K562 (cell line): ENCODE measurements around the gene NCOA3. TPM values are rescaled to one million over a fixed set of nuclear protein-coding genes. Genes with fewer than 3 reads are reported as not detected.

Experiments
- ATAC-seq: fragments of 200-7000 bp; cut with Tn5 transposase; 3 replicates; pipeline ENCODE4 v1.9.1; 2020; ENCODE audit warnings: moderate library complexity
- BruUV-seq: library from RNA; stranded (reverse); fragments of 400-500 nt; replicated peaks from 2 replicates; lab custom pipeline; 2021; lab: Mats Ljungman, UMichigan
- CTCF ChIA-PET: fragments of 300-600 bp; formaldehyde crosslinking; extraction: SDS; loops from one replicate; lab custom pipeline; 2021; ENCODE audit warnings: low intra/inter-chr PET ratio; lab: Yijun Ruan, JAX
- POLR2A ChIA-PET: fragments of 300-600, 350-650 bp; sonication (Branson Sonifier 250); formaldehyde crosslinking; extraction: SDS; loops from one replicate; lab custom pipeline; 2021; ENCODE audit warnings: antibody characterized with exemption, inconsistent platforms; lab: Yijun Ruan, JAX
- DNase-seq, 4 experiments: peaks; one replicate each; pipeline versions ENCODE4 v3.0.0 to v3.0.0-alpha.2; 2011 to 2018; ENCODE audit warnings: low spot score in 3 of 4, mixed read lengths in 3 of 4; ENCODE audit errors: extremely low read depth in 1 of 4
- FAIRE-seq: peaks from 2 replicates; lab custom pipeline; 2011; peaks lifted over from hg19 to GRCh38; lab: Jason Lieb, UNC
- H2AFZ ChIP-seq: 2 replicates; pipeline ENCODE4 v1.6.0; 2011; ENCODE audit warnings: low read depth, low read length, control low read depth, inconsistent platforms
- H3K27ac ChIP-seq: fragments of 200-600 bp; 3 replicates; pipeline ENCODE4 v1.8.0; 2011; ENCODE audit warnings: low read depth, mild to moderate bottlenecking, control low read depth, inconsistent platforms, low read length, moderate library complexity, mixed read lengths; ENCODE audit errors: extremely low read depth
- H3K27me3 ChIP-seq, 2 experiments: fragments of 300-600 bp in 1 of 2; 2 replicates in 1 of 2; 3 replicates in 1 of 2; pipeline versions ENCODE4 v1.6.0 to v1.8.0; 2011; ENCODE audit warnings: inconsistent platforms in 2 of 2, low read length in 2 of 2, mild to moderate bottlenecking in 1 of 2, mixed read lengths in 1 of 2, moderate library complexity in 1 of 2; ENCODE audit not compliant: control insufficient read depth in 2 of 2, insufficient read depth in 2 of 2
- H3K36me3 ChIP-seq: fragments of 300-600 bp; 3 replicates; pipeline ENCODE4 v1.8.0; 2011; ENCODE audit warnings: mild to moderate bottlenecking, low read length, inconsistent platforms; ENCODE audit not compliant: control insufficient read depth, insufficient read depth
- H3K4me1 ChIP-seq, 2 experiments: fragments of 200-600 bp in 1 of 2; replicated peaks in 1 of 2; 2 replicates in 1 of 2; 3 replicates in 1 of 2; pipeline versions ENCODE4 v1.5.1 to v1.8.0; 2011; ENCODE audit warnings: inconsistent platforms in 2 of 2, low read length in 2 of 2, mild to moderate bottlenecking in 1 of 2, mixed read lengths in 1 of 2, moderate library complexity in 1 of 2; ENCODE audit not compliant: control insufficient read depth in 2 of 2, insufficient read depth in 2 of 2
- H3K4me2 ChIP-seq: 2 replicates; pipeline ENCODE4 v1.6.1; 2011; ENCODE audit warnings: low read length, control low read depth, inconsistent platforms, mixed read lengths; ENCODE audit not compliant: insufficient read depth
- H3K4me3 ChIP-seq: fragments of 200-600 bp; sonication (generic), shearing (Covaris generic); 2 replicates; pipeline ENCODE4 v1.5.1; 2016; ENCODE audit warnings: control low read depth, inconsistent platforms
- H3K79me2 ChIP-seq: fragments of 200-600 bp; 3 replicates; pipeline ENCODE4 v1.8.0; 2011; ENCODE audit warnings: low read length, inconsistent platforms; ENCODE audit not compliant: control insufficient read depth, insufficient read depth
- H3K9ac ChIP-seq, 2 experiments: 2 replicates each; pipeline versions ENCODE4 v1.6.0 to v1.6.1; 2011; ENCODE audit warnings: low read depth in 2 of 2, low read length in 2 of 2, control low read depth in 1 of 2, inconsistent platforms in 1 of 2, mild to moderate bottlenecking in 1 of 2, mixed read lengths in 1 of 2; ENCODE audit not compliant: insufficient read depth in 1 of 2
- H3K9me1 ChIP-seq: one replicate; pipeline ENCODE4 v1.6.0; 2011; ENCODE audit warnings: inconsistent platforms, mild to moderate bottlenecking, low read length, moderate library complexity; ENCODE audit not compliant: control insufficient read depth, insufficient read depth
- H3K9me3 ChIP-seq: replicated peaks from 2 replicates; pipeline ENCODE4 v1.5.1; 2011; ENCODE audit warnings: low read depth, low read length, inconsistent platforms; ENCODE audit not compliant: control insufficient read depth, insufficient read depth
- H4K20me1 ChIP-seq: replicated peaks from 2 replicates; pipeline ENCODE4 v1.6.1; 2011; ENCODE audit warnings: low read length, inconsistent platforms, mixed read lengths; ENCODE audit not compliant: control insufficient read depth, insufficient read depth
- ZC3H11A ChIP-seq: IDR thresholded peaks from 2 replicates; pipeline ENCODE4 v1.6.1; 2012; ENCODE audit warnings: low read depth, low read length, improper control_type of control experiment
- ZFP1 ChIP-seq: fragments of 450-650 bp; formaldehyde crosslinking; IDR thresholded peaks from 2 replicates; pipeline ENCODE4 v1.4.0; 2020; ENCODE audit warnings: mild to moderate bottlenecking, mixed read lengths
- WGBS: fragments of 100-300 bp; shearing (Covaris generic); methylation state at CpG from one replicate; pipeline ENCODE4 v1.1.6; 2016; ENCODE audit warnings: low coverage, mixed read lengths; ENCODE audit not compliant: insufficient coverage; ENCODE audit errors: missing lambda C conversion rate; 5-methylcytosine and 5-hydroxymethylcytosine counted together
- in situ Hi-C: fragments of 300-500 bp; cut with MboI; formaldehyde crosslinking; loops from 4 replicates; pipeline ENCODE4 v1.15.0; 2018; ENCODE audit warnings: inconsistent platforms, mixed read lengths
- intact Hi-C: fragments of 100-400 bp; cut with micrococcal nuclease; formaldehyde crosslinking; loops from 2 replicates; pipeline ENCODE4 v1.14.2; 2022
- polyA plus RNA-seq, 8 experiments: library from polyadenylated mRNA; depleted of rRNA in 4 of 8; stranded (reverse) in 5 of 8; unstranded in 3 of 8; fragments of >200 nt; fragmentation: Nextera tagmentation in 2 of 8; fragmentation: Illumina TruSeq in 1 of 8; extraction: Ambion mirVana in 2 of 8; extraction: Trizol in 1 of 8; gene quantifications; 2 replicates each; pipeline versions ENCODE4 v1.2.1 to v1.2.3, GENCODE V29; 2011 to 2014; ENCODE audit warnings: inconsistent platforms in 1 of 8, missing spikeins in 1 of 8
- total RNA-seq, 7 experiments: library from RNA; depleted of rRNA in 6 of 7; stranded (reverse); fragments of >200 nt in 6 of 7; fragmentation: Illumina TruSeq in 2 of 7; extraction: Trizol in 2 of 7; gene quantifications; 2 replicates each; pipeline versions ENCODE4 v1.2.1 to v1.2.3, GENCODE V29; 2011 to 2021; ENCODE audit warnings: low replicate concordance in 1 of 7
- TF ChIP-seq, protein P1 (sequence below), 3 experiments: fragments of 200-800 bp in 1 of 3; fragments of 250-450 bp in 1 of 3; fragments of 450-650 bp in 1 of 3; sonication (Bioruptor Pico) in 1 of 3; sonication (Bioruptor generic) in 1 of 3; formaldehyde crosslinking in 1 of 3; IDR thresholded peaks; 2 replicates each; pipeline versions ENCODE4 v1.6.1 to v1.8.0; 2016 to 2022; ENCODE audit warnings: mild to moderate bottlenecking in 2 of 3, missing genetic modification characterization in 2 of 3, missing compliant biosample characterization in 1 of 3, moderate library complexity in 1 of 3

The NCOA3 gene
- total and polyA plus RNA-seq, 9 of the 15 experiments (the other 6 are each of a cell fraction or from before 2014, with no cell fraction given) = 3.2 to 24.3 (median 14.4) TPM

DNA sequence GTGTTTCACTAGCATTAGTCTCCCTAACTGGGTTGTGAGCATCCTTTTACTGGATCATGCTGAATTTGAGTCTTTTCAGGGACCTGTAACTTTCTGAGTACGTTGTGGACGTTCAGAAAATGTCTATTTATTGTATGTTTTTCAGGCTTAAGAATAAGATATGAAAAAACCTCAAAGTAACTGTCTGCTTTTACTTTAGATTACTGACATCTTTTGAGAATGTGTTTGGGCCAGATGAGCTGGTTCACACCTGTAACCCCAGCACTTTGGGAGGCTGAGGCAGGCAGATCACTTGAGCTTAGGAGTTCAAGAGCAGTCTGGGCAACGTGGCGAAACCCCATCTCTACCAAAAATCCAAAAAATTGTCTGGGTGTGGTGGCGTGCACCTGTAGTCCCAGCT lies 32.7 kb downstream of the NCOA3 start:
- Histone ChIP-seq H3K4me2 (no peak overlapping the region), H3K27me3 (no peaks in the 10 kb centered on the region), H3K9me3 (no peaks in the 10 kb centered on the region), H3K9me1 (no peaks in the 10 kb centered on the region), H3K27ac (no peak overlapping the region), H2AFZ (no peak overlapping the region), H3K79me2 (peaks cover 42% of the 10 kb centered on the region; the same call in 2 of the 3 replicates), H3K4me3 (no peak overlapping the region), H3K9ac (no peak overlapping the region), H3K4me1 (peaks cover 0 to 7% of the 10 kb centered on the region in 2 experiments; a peak in 2 of 5 replicates), H3K36me3 (no peaks in the 10 kb centered on the region), H4K20me1 (no peaks in the 10 kb centered on the region; the same call in 1 of the 2 replicates)
- FAIRE-seq (no peak), ATAC-seq (no peak), DNase-seq (no peak)
- POLR2A ChIA-PET = interaction anchor here (0.7 to 2.1 kb wide), 2 partner anchors 9 to 190 kb away, joined by 4 to 7 read pairs; no protein-coding TSS in a partner anchor
- TF ChIP-seq, protein P1, sequence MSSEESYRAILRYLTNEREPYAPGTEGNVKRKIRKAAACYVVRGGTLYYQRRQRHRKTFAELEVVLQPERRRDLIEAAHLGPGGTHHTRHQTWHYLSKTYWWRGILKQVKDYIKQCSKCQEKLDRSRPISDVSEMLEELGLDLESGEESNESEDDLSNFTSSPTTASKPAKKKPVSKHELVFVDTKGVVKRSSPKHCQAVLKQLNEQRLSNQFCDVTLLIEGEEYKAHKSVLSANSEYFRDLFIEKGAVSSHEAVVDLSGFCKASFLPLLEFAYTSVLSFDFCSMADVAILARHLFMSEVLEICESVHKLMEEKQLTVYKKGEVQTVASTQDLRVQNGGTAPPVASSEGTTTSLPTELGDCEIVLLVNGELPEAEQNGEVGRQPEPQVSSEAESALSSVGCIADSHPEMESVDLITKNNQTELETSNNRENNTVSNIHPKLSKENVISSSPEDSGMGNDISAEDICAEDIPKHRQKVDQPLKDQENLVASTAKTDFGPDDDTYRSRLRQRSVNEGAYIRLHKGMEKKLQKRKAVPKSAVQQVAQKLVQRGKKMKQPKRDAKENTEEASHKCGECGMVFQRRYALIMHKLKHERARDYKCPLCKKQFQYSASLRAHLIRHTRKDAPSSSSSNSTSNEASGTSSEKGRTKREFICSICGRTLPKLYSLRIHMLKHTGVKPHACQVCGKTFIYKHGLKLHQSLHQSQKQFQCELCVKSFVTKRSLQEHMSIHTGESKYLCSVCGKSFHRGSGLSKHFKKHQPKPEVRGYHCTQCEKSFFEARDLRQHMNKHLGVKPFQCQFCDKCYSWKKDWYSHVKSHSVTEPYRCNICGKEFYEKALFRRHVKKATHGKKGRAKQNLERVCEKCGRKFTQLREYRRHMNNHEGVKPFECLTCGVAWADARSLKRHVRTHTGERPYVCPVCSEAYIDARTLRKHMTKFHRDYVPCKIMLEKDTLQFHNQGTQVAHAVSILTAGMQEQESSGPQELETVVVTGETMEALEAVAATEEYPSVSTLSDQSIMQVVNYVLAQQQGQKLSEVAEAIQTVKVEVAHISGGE (CRISPR knock-in tag; IDR thresholded peaks at IDR 0.05) = peak in 1 of 3 experiments; percentile 78; a peak in 1 of 6 replicates
- TF ChIP-seq ZFP1 (CRISPR knock-in tag) = no peak
- no peak for TF ChIP-seq ZC3H11A
- in situ Hi-C loops (no loop called here), intact Hi-C loops (no loop called here)
- BruUV-seq = no TSS peak
- CTCF ChIA-PET = interaction anchor here (0.9 kb wide), 1 partner anchor 86 kb away, joined by 3 read pairs; no protein-coding TSS in a partner anchor
- WGBS = 54% methylated on average over 5 of the region's 5 CpGs
